CD14-positive monocyte (primary cell): ENCODE results near the gene MIDN. TPM values are rescaled to one million over a fixed set of nuclear protein-coding genes. Genes with fewer than 3 reads are reported as not detected.

Experiments
- DNase-seq, 3 donors: peaks; one replicate each; pipeline ENCODE4 v3.0.0-alpha.2; 2011 to 2022
- H2AFZ ChIP-seq: 2 replicates; pipeline ENCODE4 v1.6.0; 2012; ENCODE audit warnings: mild to moderate bottlenecking, low read depth, low read length, inconsistent platforms; ENCODE audit not compliant: insufficient read depth, poor library complexity, severe bottlenecking
- H3K27ac ChIP-seq, 2 donors: 1 replicate in 1 of 2; 2 replicates in 1 of 2; pipeline ENCODE4 v1.5.1; 2012 to 2013; ENCODE audit warnings: low read length in 2 of 2, control low read depth in 1 of 2, inconsistent platforms in 1 of 2, low read depth in 1 of 2, mild to moderate bottlenecking in 1 of 2
- H3K27me3 ChIP-seq, 2 donors: one replicate each; pipeline versions ENCODE4 v1.6.0 to v1.6.1; 2011 to 2013; ENCODE audit warnings: low read length in 2 of 2; ENCODE audit not compliant: control insufficient read depth in 2 of 2, insufficient read depth in 2 of 2
- H3K36me3 ChIP-seq, 2 donors: replicated peaks in 1 of 2; 1 replicate in 1 of 2; 2 replicates in 1 of 2; pipeline versions ENCODE4 v1.5.1 to v1.6.1; 2012 to 2013; ENCODE audit warnings: low read length in 2 of 2, control low read depth in 1 of 2, inconsistent platforms in 1 of 2, mild to moderate bottlenecking in 1 of 2; ENCODE audit not compliant: insufficient read depth in 2 of 2, control insufficient read depth in 1 of 2
- H3K4me1 ChIP-seq, 2 donors: 1 replicate in 1 of 2; 2 replicates in 1 of 2; pipeline versions ENCODE4 v1.5.1 to v1.6.1; 2012 to 2013; ENCODE audit warnings: low read length in 2 of 2, control low read depth in 1 of 2, inconsistent platforms in 1 of 2, mild to moderate bottlenecking in 1 of 2, moderate library complexity in 1 of 2; ENCODE audit not compliant: insufficient read depth in 2 of 2, control insufficient read depth in 1 of 2
- H3K4me2 ChIP-seq: replicated peaks from 2 replicates; pipeline ENCODE3; 2012; ENCODE audit warnings: low read length, moderate library complexity, mild to moderate bottlenecking; ENCODE audit not compliant: poor library complexity, severe bottlenecking; ENCODE audit errors: extremely low read depth
- H3K4me3 ChIP-seq, 3 experiments: fragments of 200-600 bp in 1 of 3; sonication (generic) in 1 of 3; replicated peaks in 1 of 3; 1 replicate in 2 of 3; 2 replicates in 1 of 3; pipeline ENCODE4 v1.5.1; 2011 to 2013; ENCODE audit warnings: low read length in 3 of 3, mild to moderate bottlenecking in 3 of 3, control low read depth in 2 of 3, low read depth in 2 of 3, inconsistent platforms in 1 of 3, moderate library complexity in 1 of 3
- H3K79me2 ChIP-seq: 2 replicates; pipeline ENCODE4 v1.6.0; 2012; ENCODE audit warnings: mild to moderate bottlenecking, control low read depth, inconsistent platforms, low read length, moderate library complexity; ENCODE audit not compliant: insufficient read depth
- H3K9ac ChIP-seq: 2 replicates; pipeline ENCODE4 v1.6.0; 2017; ENCODE audit warnings: low read length, mild to moderate bottlenecking; ENCODE audit not compliant: insufficient read depth, poor library complexity, severe bottlenecking
- H3K9me3 ChIP-seq, 2 donors: replicated peaks in 1 of 2; 1 replicate in 1 of 2; 2 replicates in 1 of 2; pipeline versions ENCODE4 v1.5.1 to v1.6.1; 2012 to 2013; ENCODE audit warnings: low read length in 2 of 2, control low read depth in 1 of 2; ENCODE audit not compliant: control insufficient read depth in 1 of 2, insufficient read depth in 1 of 2
- H4K20me1 ChIP-seq: 2 replicates; pipeline ENCODE4 v1.6.0; 2012; ENCODE audit warnings: mild to moderate bottlenecking, low read length, control low read depth, moderate library complexity; ENCODE audit not compliant: insufficient read depth
- H3K27ac Mint-ChIP-seq, 7 donors: one replicate each; pipeline ENCODE4 v1.8.0; 2020; ENCODE audit warnings: mild to moderate bottlenecking in 7 of 7, mixed read lengths in 7 of 7, moderate library complexity in 6 of 7, inconsistent platforms in 2 of 7
- H3K27me3 Mint-ChIP-seq, 3 donors: one replicate each; pipeline ENCODE4 v1.8.0; 2021 to 2022; ENCODE audit warnings: low read depth in 3 of 3, mild to moderate bottlenecking in 3 of 3, mixed read lengths in 3 of 3, moderate library complexity in 3 of 3, inconsistent platforms in 1 of 3
- H3K36me3 Mint-ChIP-seq, 2 donors: one replicate each; pipeline ENCODE4 v1.8.0; 2020; ENCODE audit warnings: mixed read lengths in 2 of 2, inconsistent platforms in 1 of 2, mild to moderate bottlenecking in 1 of 2
- H3K4me1 Mint-ChIP-seq: one replicate; pipeline ENCODE4 v1.8.0; 2020; ENCODE audit warnings: mild to moderate bottlenecking, mixed read lengths
- H3K4me3 Mint-ChIP-seq, 2 donors: one replicate each; pipeline ENCODE4 v1.8.0; 2020; ENCODE audit warnings: mild to moderate bottlenecking in 2 of 2, mixed read lengths in 2 of 2, moderate library complexity in 1 of 2
- H3K9me3 Mint-ChIP-seq, 7 donors: one replicate each; pipeline ENCODE4 v1.8.0; 2020 to 2022; ENCODE audit warnings: mixed read lengths in 7 of 7, mild to moderate bottlenecking in 6 of 7, moderate library complexity in 6 of 7, inconsistent platforms in 2 of 7
- CTCF ChIP-seq: fragments of 200-600 bp; IDR thresholded peaks from one replicate; pipeline ENCODE4 v1.8.0; 2022; ENCODE audit warnings: antibody characterized with exemption, mild to moderate bottlenecking
- WGBS: methylation state at CpG from one replicate; pipeline ENCODE4 v1.1.5; 2013; ENCODE audit warnings: missing lambda C conversion rate; ENCODE audit not compliant: insufficient coverage; 5-methylcytosine and 5-hydroxymethylcytosine counted together
- intact Hi-C, 2 donors: fragments of 100-400 bp; cut with micrococcal nuclease; formaldehyde crosslinking; loops; one replicate each; pipeline versions ENCODE4 v1.15.0 to v1.15.1; 2023
- polyA plus RNA-seq, 3 donors: library from polyadenylated mRNA; depleted of rRNA in 1 of 3; unstranded in 2 of 3; stranded (reverse) in 1 of 3; fragments of 300-500 nt in 2 of 3; fragments of >200 nt in 1 of 3; fragmentation: Illumina TruSeq in 2 of 3; gene quantifications; 1 replicate in 2 of 3; 2 replicates in 1 of 3; pipeline ENCODE4 v1.2.3, GENCODE V29; 2012 to 2021

Gene MIDN
- polyA plus RNA-seq, 3 donors, result 5.6 to 301 (median 11.0) TPM

- Mint-ChIP-seq H3K36me3 (peaks cover 9 to 21% of the 10 kb centered on the region in 2 donors), H3K27ac (no peak overlapping the region), H3K27me3 (peaks cover 0 to 5% (median 4%) of the 10 kb centered on the region in 3 donors), H3K4me3 (no peak overlapping the region), H3K4me1 (peaks cover 6% of the 10 kb centered on the region), H3K9me3 (peaks cover 0 to 10% (median 3%) of the 10 kb centered on the region in 7 donors)
- H2AFZ ChIP-seq, result no peak overlapping the region
- H3K4me3 ChIP-seq, result no peak overlapping the region
- no peaks in the 10 kb centered on the region for H3K4me1 ChIP-seq
- no peaks in the 10 kb centered on the region for H3K9me3 ChIP-seq
- 97% methylated on average over 66 of the region's 100 CpGs for WGBS
- no peaks in the 10 kb centered on the region for H3K79me2 ChIP-seq
- TF ChIP-seq CTCF, result no peak
- H3K27ac ChIP-seq, result no peak overlapping the region
- H3K36me3 ChIP-seq, result peaks cover 21 to 43% of the 10 kb centered on the region in 2 donors
- H3K9ac ChIP-seq, result no peak overlapping the region
- no peaks in the 10 kb centered on the region for H3K27me3 ChIP-seq
- no peak overlapping the region for H3K4me2 ChIP-seq
- peaks cover 32% of the 10 kb centered on the region for H4K20me1 ChIP-seq
- DNase-seq, result no peak
- intact Hi-C loops, result no loop called here
Observed at GRCh38 chr19:1228161-1228957, 20.0 kb upstream of the MIDN start.

GRCh38 chr19:1229056-1229923 lies 19.1 kb upstream of the MIDN start:
- no peak overlapping the region for H3K4me3 ChIP-seq
- Mint-ChIP-seq H3K4me3 (no peak overlapping the region), H3K36me3 (peaks cover 5 to 14% of the 10 kb centered on the region in 2 donors), H3K27me3 (peaks cover 4 to 7% (median 5%) of the 10 kb centered on the region in 3 donors), H3K9me3 (peaks cover 0 to 10% (median 3%) of the 10 kb centered on the region in 7 donors), H3K27ac (no peak overlapping the region), H3K4me1 (peaks cover 6% of the 10 kb centered on the region)
- H2AFZ ChIP-seq, result no peak overlapping the region
- no peak for DNase-seq
- H3K27ac ChIP-seq, result no peak overlapping the region
- peaks cover 23% of the 10 kb centered on the region for H4K20me1 ChIP-seq
- intact Hi-C loops, result no loop called here
- H3K4me2 ChIP-seq, result no peak overlapping the region
- WGBS, result 97% methylated on average over 149 of the region's 158 CpGs
- TF ChIP-seq CTCF, result no peak
- H3K4me1 ChIP-seq, result no peaks in the 10 kb centered on the region
- H3K27me3 ChIP-seq, result no peaks in the 10 kb centered on the region
- H3K79me2 ChIP-seq, result no peaks in the 10 kb centered on the region
- no peak overlapping the region for H3K9ac ChIP-seq
- no peaks in the 10 kb centered on the region for H3K9me3 ChIP-seq
- peaks cover 17 to 34% of the 10 kb centered on the region in 2 donors for H3K36me3 ChIP-seq
